GM13976 (cell line): ENCODE results near the gene TOM1L2.

Experiments used
- DNase-seq: peaks from one replicate; pipeline ENCODE4 v3.0.0; 2012; ENCODE audit warnings: low spot score
- in situ Hi-C: fragments of 300-500 bp; cut with MboI; formaldehyde crosslinking; loops from one replicate; pipeline ENCODE4 v1.12.0; 2022; ENCODE audit warnings: low sequenced_read_pairs, mixed read lengths, inconsistent platforms; ENCODE audit not compliant: unreplicated experiment
- TF ChIP-seq, protein P1 (sequence below): IDR thresholded peaks from 2 replicates; pipeline ENCODE4 v1.5.1; 2012; ENCODE audit warnings: borderline replicate concordance, mild to moderate bottlenecking; ENCODE audit not compliant: insufficient read depth; ENCODE audit errors: extremely low read depth, missing control alignments, control extremely low read depth

TOM1L2 gene

GRCh38 chr17:17801800-17802481 is 170.3 kb downstream of the TOM1L2 start:
- DNase-seq: no peak
- in situ Hi-C loops: no loop called here
- TF ChIP-seq, protein P1, sequence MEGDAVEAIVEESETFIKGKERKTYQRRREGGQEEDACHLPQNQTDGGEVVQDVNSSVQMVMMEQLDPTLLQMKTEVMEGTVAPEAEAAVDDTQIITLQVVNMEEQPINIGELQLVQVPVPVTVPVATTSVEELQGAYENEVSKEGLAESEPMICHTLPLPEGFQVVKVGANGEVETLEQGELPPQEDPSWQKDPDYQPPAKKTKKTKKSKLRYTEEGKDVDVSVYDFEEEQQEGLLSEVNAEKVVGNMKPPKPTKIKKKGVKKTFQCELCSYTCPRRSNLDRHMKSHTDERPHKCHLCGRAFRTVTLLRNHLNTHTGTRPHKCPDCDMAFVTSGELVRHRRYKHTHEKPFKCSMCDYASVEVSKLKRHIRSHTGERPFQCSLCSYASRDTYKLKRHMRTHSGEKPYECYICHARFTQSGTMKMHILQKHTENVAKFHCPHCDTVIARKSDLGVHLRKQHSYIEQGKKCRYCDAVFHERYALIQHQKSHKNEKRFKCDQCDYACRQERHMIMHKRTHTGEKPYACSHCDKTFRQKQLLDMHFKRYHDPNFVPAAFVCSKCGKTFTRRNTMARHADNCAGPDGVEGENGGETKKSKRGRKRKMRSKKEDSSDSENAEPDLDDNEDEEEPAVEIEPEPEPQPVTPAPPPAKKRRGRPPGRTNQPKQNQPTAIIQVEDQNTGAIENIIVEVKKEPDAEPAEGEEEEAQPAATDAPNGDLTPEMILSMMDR: no peak

DNA sequence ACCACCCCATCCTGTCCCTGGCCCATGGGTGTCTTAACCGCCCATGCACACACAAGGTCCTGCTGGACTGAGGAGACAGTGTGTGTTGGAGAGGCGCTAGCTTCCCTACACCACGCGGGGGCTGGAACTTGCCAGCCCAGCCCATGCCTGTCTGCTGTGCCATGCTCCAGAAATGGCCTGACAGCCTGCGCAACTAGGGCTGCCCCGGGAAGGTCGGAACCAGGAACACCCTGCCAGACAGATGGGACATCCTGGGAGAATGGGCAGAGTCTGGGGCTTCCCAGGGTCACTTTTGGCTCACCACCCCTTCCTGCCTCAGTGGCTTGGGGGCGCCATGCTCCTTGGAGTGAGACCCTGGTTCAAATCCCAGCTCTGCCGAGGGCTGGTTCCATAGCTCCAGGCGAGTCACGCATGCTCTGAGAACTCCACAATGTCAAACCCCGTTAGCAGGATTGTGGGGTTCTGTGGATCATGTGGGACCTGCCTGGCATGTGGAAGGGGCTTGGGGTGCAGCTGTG is 171.6 kb downstream of the TOM1L2 start:
- in situ Hi-C loops: no loop called here
- DNase-seq: no peak
- TF ChIP-seq, protein P1: no peak

- TF ChIP-seq, protein P1: no peak
- in situ Hi-C loops: no loop called here
- no peak for DNase-seq
These were observed 173.5 kb downstream of the TOM1L2 start for GRCh38 chr17:17798573-17799255.

DNA sequence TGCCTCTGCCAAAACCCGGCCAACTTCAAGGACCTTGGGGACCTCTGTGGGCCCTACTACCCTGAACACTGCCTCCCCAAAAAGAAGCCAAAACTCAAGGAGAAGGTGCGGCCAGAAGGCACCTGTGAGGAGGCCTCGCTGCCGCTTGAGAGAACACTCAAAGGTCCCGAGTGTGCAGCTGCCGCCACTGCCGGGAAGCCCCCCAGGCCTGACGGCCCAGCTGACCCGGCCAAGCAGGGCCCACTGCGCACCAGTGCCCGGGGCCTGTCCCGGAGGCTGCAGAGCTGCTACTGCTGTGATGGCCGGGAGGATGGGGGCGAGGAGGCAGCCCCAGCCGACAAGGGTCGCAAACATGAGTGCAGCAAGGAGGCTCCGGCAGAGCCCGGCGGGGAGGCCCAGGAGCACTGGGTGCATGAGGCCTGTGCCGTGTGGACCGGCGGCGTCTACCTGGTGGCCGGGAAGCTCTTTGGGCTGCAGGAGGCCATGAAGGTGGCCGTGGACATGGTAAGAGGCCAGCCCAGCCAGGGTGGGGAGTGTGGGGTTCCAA is 174.1 kb downstream of the TOM1L2 start:
- no peak for DNase-seq
- in situ Hi-C loops: no loop called here
- TF ChIP-seq, protein P1: no peak

GRCh38 chr17:17797119-17797809 is 174.9 kb downstream of the TOM1L2 start:
- no peak for DNase-seq
- TF ChIP-seq, protein P1: no peak
- in situ Hi-C loops: no loop called here

- no peak for DNase-seq
- TF ChIP-seq, protein P1: no peak
- in situ Hi-C loops: no loop called here
These were observed 175.5 kb downstream of the TOM1L2 start for GRCh38 chr17:17796787-17797061.
